Vagina (tissue), 2 donors: Measurements from ENCODE around the gene CTSL.

Experiments used
- CTCF ChIP-seq, 3 experiments: fragments of 450-650 bp in 2 of 3; fragments of 200-600 bp in 1 of 3; sonication (generic) in 1 of 3; IDR thresholded peaks; one replicate each; pipeline ENCODE4 v1.5.1; 2017 to 2019; ENCODE audit warnings: antibody characterized with exemption in 3 of 3, mild to moderate bottlenecking in 2 of 3, moderate library complexity in 2 of 3
- POLR2AphosphoS5 ChIP-seq, 2 donors: sonication (generic); formaldehyde crosslinking; IDR thresholded peaks; one replicate each; pipeline ENCODE4 v1.9.0; 2017; ENCODE audit warnings: antibody characterized with exemption in 2 of 2, mild to moderate bottlenecking in 2 of 2, low read depth in 1 of 2; ENCODE audit not compliant: insufficient read depth in 1 of 2

- TF ChIP-seq CTCF (IDR thresholded peaks at IDR 0.05) = no peak
- no peak for TF ChIP-seq POLR2AphosphoS5 (IDR thresholded peaks at IDR 0.05; ENCODE audit: insufficient read depth in 1 of 2, low read depth in 1 of 2)
Observed at GRCh38 chr9:87733273-87734052, 7.5 kb downstream of the CTSL start.
